GM23248 (cell line): ENCODE data around the gene ANAPC1. TPM values are rescaled to one million over a fixed set of nuclear protein-coding genes. Genes with fewer than 3 reads are reported as not detected.

Experiments used
- DNase-seq: peaks from one replicate; pipeline ENCODE4 v3.0.0-alpha.2; 2015
- H2AFZ ChIP-seq: fragments of 200-600 bp; sonication (generic); 2 replicates; pipeline ENCODE4 v1.6.1; 2016; ENCODE audit warnings: antibody characterized with exemption
- H3F3A ChIP-seq: fragments of 200-600 bp; sonication (generic); 2 replicates; pipeline ENCODE4 v1.6.1; 2016; ENCODE audit warnings: mild to moderate bottlenecking, antibody characterized with exemption, mixed run types; ENCODE audit not compliant: insufficient read depth
- H3K27ac ChIP-seq: fragments of 200-600 bp; sonication (generic); 2 replicates; pipeline ENCODE4 v1.5.1; 2016; ENCODE audit warnings: mild to moderate bottlenecking
- H3K27me3 ChIP-seq: fragments of 200-600 bp; sonication (generic); replicated peaks from 2 replicates; pipeline ENCODE4 v1.6.1; 2016; ENCODE audit warnings: mild to moderate bottlenecking; ENCODE audit not compliant: insufficient read depth
- H3K36me3 ChIP-seq: fragments of 200-600 bp; sonication (generic); 2 replicates; pipeline ENCODE4 v1.6.1; 2016; ENCODE audit warnings: low read depth, mild to moderate bottlenecking
- H3K4me1 ChIP-seq: fragments of 200-600 bp; sonication (generic); 2 replicates; pipeline ENCODE4 v1.6.1; 2016; ENCODE audit warnings: mild to moderate bottlenecking; ENCODE audit not compliant: insufficient read depth
- H3K4me2 ChIP-seq: fragments of 200-600 bp; sonication (generic); one replicate; pipeline ENCODE4 v1.6.1; 2016; ENCODE audit warnings: mild to moderate bottlenecking; ENCODE audit not compliant: unreplicated experiment
- H3K4me3 ChIP-seq: fragments of 200-600 bp; sonication (generic); 2 replicates; pipeline ENCODE4 v1.5.1; 2016; ENCODE audit warnings: mild to moderate bottlenecking
- H3K79me2 ChIP-seq: fragments of 200-600 bp; sonication (generic); 2 replicates; pipeline ENCODE4 v1.6.1; 2016; ENCODE audit warnings: mild to moderate bottlenecking; ENCODE audit not compliant: insufficient read depth
- H3K9ac ChIP-seq: fragments of 200-600 bp; sonication (generic); 2 replicates; pipeline ENCODE4 v1.6.1; 2016; ENCODE audit warnings: mild to moderate bottlenecking
- H3K9me2 ChIP-seq: fragments of 200-600 bp; sonication (generic); 2 replicates; pipeline ENCODE4 v1.6.1; 2016; ENCODE audit warnings: mixed run types, mild to moderate bottlenecking, moderate library complexity; ENCODE audit not compliant: insufficient read depth
- H3K9me3 ChIP-seq: fragments of 200-600 bp; sonication (generic); one replicate; pipeline ENCODE4 v1.6.1; 2017; ENCODE audit warnings: low read depth
- H4K20me1 ChIP-seq: fragments of 200-600 bp; sonication (generic); 2 replicates; pipeline ENCODE4 v1.6.0; 2016; ENCODE audit not compliant: insufficient read depth
- EZH2 ChIP-seq: fragments of 200-600 bp; sonication (generic); IDR thresholded peaks from 2 replicates; pipeline ENCODE4 v1.6.1; 2018; ENCODE audit warnings: antibody characterized with exemption, mild to moderate bottlenecking; ENCODE audit not compliant: insufficient read depth, poor library complexity, severe bottlenecking
- EZH2phosphoT487 ChIP-seq: fragments of 200-600 bp; sonication (generic); IDR thresholded peaks from 2 replicates; pipeline ENCODE4 v1.6.1; 2018; ENCODE audit warnings: antibody characterized with exemption, moderate library complexity, mild to moderate bottlenecking, low read depth; ENCODE audit not compliant: insufficient read depth
- WGBS, 2 experiments: methylation state at CpG; one replicate each; pipeline ENCODE4 v1.1.6; 2015 to 2017; ENCODE audit warnings: low lambda C conversion rate in 2 of 2, low coverage in 1 of 2; ENCODE audit errors: missing lambda C conversion rate in 2 of 2; 5-methylcytosine and 5-hydroxymethylcytosine counted together
- in situ Hi-C: fragments of 300-500 bp; cut with MboI; formaldehyde crosslinking; loops from 2 replicates; pipeline ENCODE4 v1.15.0; 2020
- polyA plus RNA-seq: library from polyadenylated mRNA; unstranded; fragments of >200 nt; fragmentation: Nextera tagmentation; extraction: Ambion mirVana; gene quantifications from 2 replicates; pipeline ENCODE4 v1.2.1, GENCODE V29; 2016
- total RNA-seq: library from RNA; depleted of rRNA; stranded (reverse); fragments of >200 nt; shearing (Covaris generic); gene quantifications from 2 replicates; pipeline ENCODE4 v1.2.3, GENCODE V29; 2014

Gene ANAPC1
- total and polyA plus RNA-seq, 2 experiments from 2014 or later, result 11.3 to 26.5 TPM

GRCh38 chr2:111919794-111920608, 36.0 kb upstream of the ANAPC1 start:
- no peaks in the 10 kb centered on the region for H3F3A ChIP-seq
- no peaks in the 10 kb centered on the region for H3K4me1 ChIP-seq
- H2AFZ ChIP-seq, result no peak overlapping the region
- no peak for DNase-seq
- H3K4me2 ChIP-seq, result no peak overlapping the region
- no peak for TF ChIP-seq EZH2phosphoT487
- TF ChIP-seq EZH2, result no peak
- no peaks in the 10 kb centered on the region for H3K79me2 ChIP-seq
- WGBS, 2 experiments, result 93 to 98% methylated on average over 8 of the region's 8 CpGs
- no peak overlapping the region for H3K9ac ChIP-seq
- H4K20me1 ChIP-seq, result no peaks in the 10 kb centered on the region
- H3K27ac ChIP-seq, result no peak overlapping the region
- peaks cover 11% of the 10 kb centered on the region; the same call in 1 of the 2 replicates for H3K27me3 ChIP-seq
- H3K36me3 ChIP-seq, result no peaks in the 10 kb centered on the region
- no peaks in the 10 kb centered on the region for H3K9me2 ChIP-seq
- no peaks in the 10 kb centered on the region for H3K9me3 ChIP-seq
- no peak overlapping the region for H3K4me3 ChIP-seq
- in situ Hi-C loops, result no loop called here

- DNase-seq, result peak; percentile 21
- Histone ChIP-seq H3K27ac (no peak overlapping the region), H2AFZ (no peak overlapping the region), H3K9me3 (no peaks in the 10 kb centered on the region), H3K79me2 (no peaks in the 10 kb centered on the region), H3K4me2 (no peak overlapping the region), H3K4me1 (no peaks in the 10 kb centered on the region), H3F3A (no peaks in the 10 kb centered on the region), H3K4me3 (no peak overlapping the region), H4K20me1 (no peaks in the 10 kb centered on the region), H3K36me3 (no peaks in the 10 kb centered on the region), H3K27me3 (peaks cover 5% of the 10 kb centered on the region; the same call in 1 of the 2 replicates), H3K9me2 (no peaks in the 10 kb centered on the region), H3K9ac (no peak overlapping the region)
- WGBS, 2 experiments, result 38 to 43% methylated on average over 2 of the region's 2 CpGs
- no peak for TF ChIP-seq EZH2
- no peak for TF ChIP-seq EZH2phosphoT487
- in situ Hi-C loops, result no loop called here
Measured at GRCh38 chr2:111919365-111919764, 35.4 kb upstream of the ANAPC1 start.

- Histone ChIP-seq H3K9me3 (no peaks in the 10 kb centered on the region), H3K4me1 (no peaks in the 10 kb centered on the region), H3K4me3 (no peak overlapping the region), H3F3A (no peaks in the 10 kb centered on the region), H3K36me3 (no peaks in the 10 kb centered on the region), H3K27ac (no peak overlapping the region), H4K20me1 (no peaks in the 10 kb centered on the region), H3K4me2 (no peak overlapping the region), H3K9me2 (no peaks in the 10 kb centered on the region), H3K27me3 (peaks cover 9% of the 10 kb centered on the region; the same call in 1 of the 2 replicates), H3K79me2 (no peaks in the 10 kb centered on the region), H2AFZ (no peak overlapping the region), H3K9ac (no peak overlapping the region)
- in situ Hi-C loops, result no loop called here
- WGBS, 2 experiments, result 33 to 38% methylated on average over 1 of the region's 1 CpG
- TF ChIP-seq EZH2phosphoT487 (no peak), EZH2 (no peak)
- DNase-seq, result peak; percentile 75
Measured at GRCh38 chr2:111918383-111918806, 34.4 kb upstream of the ANAPC1 start.

DNA sequence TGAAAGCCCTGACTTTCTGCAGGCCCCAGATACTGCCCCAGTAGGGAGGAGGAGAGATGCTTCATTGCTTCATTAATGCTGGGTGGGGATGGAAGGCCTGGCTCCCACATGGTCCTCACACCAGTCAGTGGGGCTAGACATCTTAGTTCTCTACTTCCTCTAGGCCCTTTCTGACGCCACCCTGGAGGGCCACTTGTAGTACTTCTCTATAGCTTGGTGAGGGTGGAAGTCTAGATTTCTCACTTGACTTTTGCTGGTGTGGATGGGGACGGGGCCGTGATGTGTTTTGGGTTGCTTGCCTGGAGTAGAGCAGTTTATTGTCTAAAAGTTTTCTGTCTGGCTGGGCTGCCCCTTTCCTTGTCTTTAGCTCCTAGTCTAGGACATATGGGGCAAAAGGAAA, 33.1 kb upstream of the ANAPC1 start:
- in situ Hi-C loops, result no loop called here
- Histone ChIP-seq H3K9ac (no peak overlapping the region), H3K4me3 (no peak overlapping the region), H3F3A (no peaks in the 10 kb centered on the region), H3K4me2 (no peak overlapping the region), H3K36me3 (no peaks in the 10 kb centered on the region), H2AFZ (no peak overlapping the region), H3K27ac (no peak overlapping the region), H3K79me2 (no peaks in the 10 kb centered on the region), H3K9me2 (no peaks in the 10 kb centered on the region), H4K20me1 (no peaks in the 10 kb centered on the region), H3K27me3 (peaks cover 20% of the 10 kb centered on the region; the same call in 1 of the 2 replicates), H3K4me1 (no peaks in the 10 kb centered on the region), H3K9me3 (no peaks in the 10 kb centered on the region)
- TF ChIP-seq EZH2phosphoT487 (no peak), EZH2 (no peak)
- 52 to 53% methylated on average over 3 of the region's 3 CpGs for WGBS, 2 experiments
- no peak for DNase-seq
